HuH-7 (cell line): ENCODE measurements around the gene MUC4.
"Not testable (repeated sequence)": the region's sequence is repeated elsewhere in the genome, so short reads cannot be mapped to it uniquely, and the experiment has no call there.

Source experiments
- DNase-seq: peaks from one replicate; pipeline ENCODE4 v3.0.0; 2011; ENCODE audit warnings: low spot score

The MUC4 gene

GRCh38 chr3:195715134-195715533, 96.6 kb downstream of the MUC4 start:
- no peak for DNase-seq

DNA sequence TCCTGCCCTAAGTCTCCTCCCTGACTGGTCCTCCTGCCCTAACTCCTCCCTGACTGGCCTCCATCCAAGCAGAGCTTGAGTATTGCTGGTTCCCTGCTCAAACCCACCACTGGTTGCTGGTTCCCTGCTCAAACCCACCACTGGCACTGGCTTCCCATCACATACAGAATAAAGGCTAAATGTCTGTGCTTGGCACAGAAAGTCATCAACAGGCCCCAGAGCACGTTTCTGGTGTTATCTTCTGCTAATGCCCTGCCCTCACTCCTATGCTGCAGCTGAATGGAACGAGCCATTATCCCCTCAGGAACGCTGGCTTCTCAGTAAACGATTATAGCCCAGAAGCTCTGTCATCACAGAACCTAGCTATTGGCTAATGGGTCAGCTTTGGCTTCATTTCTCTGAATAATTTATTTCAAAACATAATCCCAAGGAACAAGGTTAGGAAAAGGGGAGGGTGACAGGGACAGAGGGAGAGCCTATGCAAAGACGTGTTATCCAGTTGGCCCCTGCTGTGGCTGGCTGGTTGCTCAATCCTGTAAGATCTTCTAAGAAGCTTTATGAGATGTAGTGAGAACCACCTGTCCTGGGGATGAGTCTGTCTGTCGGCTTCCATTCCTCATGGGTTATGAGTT, 97.2 kb downstream of the MUC4 start:
- DNase-seq = no peak

GRCh38 chr3:195713150-195713549, 98.6 kb downstream of the MUC4 start:
- not testable (repeated sequence) for DNase-seq

GRCh38 chr3:195712535-195712910, 99.2 kb downstream of the MUC4 start:
- DNase-seq = not testable (repeated sequence)

GRCh38 chr3:195711813-195712534, 99.8 kb downstream of the MUC4 start:
- no peak for DNase-seq

DNA sequence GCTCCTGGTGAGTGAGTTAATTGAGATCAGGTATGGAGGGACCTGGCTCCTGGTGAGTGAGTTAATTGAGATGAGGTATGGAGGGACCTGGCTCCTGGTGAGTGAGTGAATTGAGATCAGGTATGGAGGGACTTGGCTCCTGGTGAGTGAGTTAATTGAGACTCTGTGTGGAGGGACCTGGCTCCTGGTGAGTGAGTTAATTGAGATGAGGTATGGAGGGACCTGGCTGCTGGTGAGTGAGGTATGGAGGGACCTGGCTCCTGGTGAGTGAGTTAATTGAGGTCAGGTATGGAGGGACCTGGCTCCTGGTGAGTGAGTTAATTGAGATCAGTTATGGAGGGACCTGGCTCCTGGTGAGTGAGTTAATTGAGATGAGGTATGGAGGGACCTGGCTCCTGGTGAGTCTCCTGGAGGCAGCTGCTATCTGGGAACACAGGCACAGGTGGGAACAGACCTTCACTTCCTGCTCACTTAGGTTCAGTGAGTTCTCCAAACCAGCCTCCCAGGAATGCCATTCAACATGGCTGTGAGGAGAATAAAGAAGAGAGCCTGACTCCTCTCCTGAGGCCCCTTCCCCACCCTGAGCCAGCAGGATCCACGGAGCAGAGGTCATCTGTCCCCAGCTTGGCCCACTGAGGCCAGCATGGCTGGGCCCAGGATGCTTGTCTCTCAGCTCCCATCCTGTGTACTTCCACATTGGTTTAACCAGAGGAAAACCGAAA, 100.5 kb downstream of the MUC4 start:
- not testable (repeated sequence) for DNase-seq

DNA sequence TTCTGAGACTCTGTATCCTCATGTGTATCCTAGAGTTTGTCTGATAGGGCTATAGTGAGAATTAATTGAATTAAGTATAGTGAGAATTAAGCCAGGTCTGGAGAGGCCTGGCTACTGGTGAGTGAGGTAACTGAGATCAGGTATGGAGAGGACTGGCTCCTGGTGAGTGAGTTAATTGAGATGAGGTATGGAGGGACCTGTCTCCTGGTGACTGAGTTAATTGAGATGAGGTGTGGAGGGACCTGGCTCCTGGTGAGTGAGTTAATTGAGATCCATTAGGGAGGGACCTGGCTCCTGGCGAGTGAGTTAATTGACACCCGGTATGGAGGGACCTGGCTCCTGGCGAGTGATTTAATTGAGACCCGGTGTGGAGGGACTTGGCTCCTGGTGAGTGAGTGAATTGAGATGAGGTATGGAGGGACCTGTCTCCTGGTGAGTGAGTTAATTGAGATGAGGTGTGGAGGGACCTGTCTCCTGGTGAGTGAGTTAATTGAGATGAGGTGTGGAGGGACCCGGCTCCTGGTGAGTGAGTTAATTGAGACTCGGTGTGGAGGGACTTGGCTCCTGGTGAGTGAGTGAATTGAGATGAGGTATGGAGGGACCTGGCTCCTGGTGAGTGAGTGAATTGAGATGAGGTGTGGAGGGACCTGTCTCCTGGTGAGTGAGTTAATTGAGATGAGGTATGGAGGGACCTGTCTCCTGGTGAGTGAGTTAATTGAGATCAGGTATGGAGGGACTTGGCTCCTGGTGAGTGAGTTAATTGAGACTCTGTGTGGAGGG, 101.4 kb downstream of the MUC4 start:
- not testable (repeated sequence) for DNase-seq

GRCh38 chr3:195709676-195710085, 102.0 kb downstream of the MUC4 start:
- no peak for DNase-seq

DNA sequence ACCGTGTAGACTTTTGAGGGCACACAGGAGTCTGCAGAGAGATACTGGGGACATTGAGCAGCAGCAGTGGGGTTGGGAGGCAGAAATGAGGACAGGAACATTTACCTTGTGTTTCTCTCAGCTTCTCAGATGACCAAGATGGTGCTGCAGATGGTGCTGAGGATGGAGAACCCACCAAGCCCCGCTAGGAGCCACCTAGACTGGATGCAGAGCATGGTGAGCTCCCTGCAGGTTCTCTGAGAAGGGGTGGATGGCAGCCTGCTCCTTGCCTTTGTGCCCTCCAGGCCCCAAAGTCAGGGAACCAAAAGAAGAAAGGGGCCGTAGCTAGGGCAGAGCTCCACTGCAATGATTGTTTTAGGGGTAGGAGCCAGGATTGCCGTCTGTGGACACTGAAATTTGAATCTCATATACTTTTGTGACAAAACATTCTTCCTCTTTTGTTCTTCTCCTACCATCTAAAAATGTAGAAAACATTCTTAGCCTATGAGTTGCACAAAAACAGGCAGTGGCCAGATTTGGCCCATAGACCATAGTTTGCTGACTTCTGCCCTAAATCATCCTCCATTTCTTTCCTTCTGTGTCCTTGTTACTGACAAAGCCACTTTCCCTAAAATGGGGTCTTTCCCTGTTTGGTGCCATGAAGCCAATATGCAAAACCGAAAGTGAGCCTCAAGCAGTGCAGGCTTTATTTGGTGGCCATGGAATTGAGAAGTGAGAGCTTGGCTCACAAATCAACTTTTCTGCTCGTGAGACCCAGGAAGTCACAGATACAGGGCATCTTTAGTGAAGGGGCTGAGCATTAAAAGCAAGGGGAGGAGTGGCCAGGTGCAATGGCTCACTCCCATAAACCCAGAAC, 102.9 kb downstream of the MUC4 start:
- DNase-seq = no peak

DNA sequence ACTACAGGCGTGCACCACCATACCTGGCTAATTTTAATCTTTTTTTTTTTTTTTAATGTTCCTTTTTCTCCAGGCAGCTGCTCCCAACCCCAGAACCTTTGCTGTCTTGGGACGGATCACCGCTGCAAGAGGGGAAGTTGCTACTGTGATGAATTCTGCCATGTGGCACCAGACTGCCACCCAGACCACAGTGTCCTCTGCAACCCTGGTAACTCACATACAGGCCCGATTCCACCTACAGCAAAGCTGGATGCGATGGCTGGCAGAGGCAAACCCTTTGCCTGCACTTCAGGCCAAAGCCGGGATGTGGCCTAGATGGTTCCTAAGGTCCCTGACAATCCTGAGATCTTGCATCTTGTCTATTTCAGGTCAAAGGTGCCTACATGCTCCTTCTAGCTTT, 103.7 kb downstream of the MUC4 start:
- DNase-seq = no peak

- DNase-seq = no peak
Observed at GRCh38 chr3:195705081-195705991, 106.4 kb downstream of the MUC4 start.

- DNase-seq = no peak
Observed at GRCh38 chr3:195704433-195704999, 107.2 kb downstream of the MUC4 start.

GRCh38 chr3:195703776-195704175, 108.0 kb downstream of the MUC4 start:
- DNase-seq = no peak

DNA sequence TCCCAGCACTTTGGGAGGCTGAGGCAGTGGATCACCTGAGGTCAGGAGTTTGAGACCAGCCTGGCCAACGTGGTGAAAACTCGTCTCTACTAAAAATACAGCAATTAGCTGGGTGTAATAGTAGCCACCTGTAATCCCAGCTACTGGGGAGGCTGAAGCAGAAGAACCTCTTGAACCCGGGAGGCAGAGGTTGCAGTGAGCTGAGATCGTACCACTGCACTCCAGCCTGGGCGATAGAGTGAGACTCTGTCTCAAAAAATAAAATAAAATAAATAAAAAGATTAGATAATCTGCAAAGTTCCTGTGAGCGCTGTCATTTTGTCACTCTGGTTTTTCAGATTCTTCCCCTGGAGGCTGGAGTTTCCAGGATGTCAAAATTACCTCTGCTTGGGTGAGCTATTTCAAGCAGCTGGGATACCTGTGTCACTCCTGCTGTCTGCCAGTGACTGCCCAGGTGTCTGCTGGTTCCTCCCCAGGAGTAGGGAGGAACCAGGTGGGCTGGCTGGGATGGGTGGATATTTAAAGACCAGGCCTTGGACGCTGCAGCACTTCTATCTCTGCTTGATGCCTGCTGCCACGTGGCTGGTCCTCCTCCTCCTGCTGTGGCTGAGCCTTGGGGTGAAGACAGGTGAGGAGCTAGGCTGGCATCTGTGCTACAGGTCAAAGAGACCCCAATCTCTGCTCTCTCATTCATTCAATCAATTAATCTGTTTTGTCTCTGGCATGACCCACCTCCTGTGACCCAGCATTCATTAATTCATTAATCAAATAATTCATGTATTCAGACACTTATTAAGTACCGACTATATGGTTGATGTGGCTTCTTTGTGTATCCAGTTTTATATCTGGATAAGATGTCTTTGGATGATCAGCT, 110.5 kb downstream of the MUC4 start:
- DNase-seq = no peak

- no peak for DNase-seq
Observed at GRCh38 chr3:195700319-195700718, 111.4 kb downstream of the MUC4 start.

DNA sequence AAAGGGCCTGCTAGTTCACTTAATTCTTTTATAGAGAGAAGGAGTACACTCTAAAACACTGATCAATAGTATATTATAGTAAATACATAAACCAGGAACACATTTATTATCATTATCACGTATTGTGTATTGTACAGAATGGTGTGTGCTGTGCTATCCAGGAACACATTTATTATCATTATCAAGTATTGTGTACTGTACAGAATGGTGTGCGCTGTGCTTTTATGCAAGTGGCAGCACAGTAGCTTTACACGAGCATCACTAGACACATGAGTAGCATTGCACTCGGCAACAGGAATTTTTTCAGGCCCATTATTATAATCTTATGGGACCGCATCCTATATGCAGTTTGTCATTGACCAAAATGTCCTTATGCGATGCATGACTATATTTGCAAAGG, 111.9 kb downstream of the MUC4 start:
- no peak for DNase-seq

GRCh38 chr3:195699388-195699771, 112.3 kb downstream of the MUC4 start:
- no peak for DNase-seq

DNA sequence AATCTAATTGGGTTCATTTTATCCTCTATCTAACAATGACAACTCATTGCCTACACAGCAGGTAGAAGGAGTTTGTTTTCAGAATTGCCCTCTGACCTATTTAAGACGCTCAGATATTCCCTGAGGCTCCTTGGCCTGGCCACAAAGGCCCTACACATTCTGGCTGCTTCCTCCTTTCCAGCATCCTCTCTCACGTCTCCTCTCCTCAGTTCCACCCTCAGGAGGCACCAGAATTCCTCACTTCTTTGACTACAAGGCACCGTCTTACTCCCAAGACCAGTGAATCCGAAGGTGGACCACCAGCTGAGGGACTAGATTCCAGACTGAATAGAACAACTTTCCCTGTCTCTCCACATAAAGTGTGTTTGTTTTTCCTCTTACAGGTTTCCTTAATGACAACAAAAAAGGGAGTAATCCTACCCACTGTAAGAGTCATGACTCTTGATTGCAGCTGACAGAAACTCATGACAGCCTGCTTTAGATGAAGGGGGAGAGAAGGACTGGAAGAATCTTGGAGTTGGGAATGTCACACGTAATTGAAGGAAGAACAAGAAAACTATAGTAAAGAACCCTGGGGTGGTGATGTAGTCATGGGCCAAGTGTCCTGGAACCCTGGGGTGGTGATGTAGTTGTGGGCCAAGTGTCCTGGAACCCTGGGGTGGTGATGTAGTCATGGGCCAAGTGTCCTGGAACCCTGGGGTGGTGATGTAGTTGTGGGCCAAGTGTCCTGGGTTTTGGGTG, 112.9 kb downstream of the MUC4 start:
- DNase-seq = no peak

- DNase-seq = no peak
Observed at GRCh38 chr3:195698325-195698646, 113.4 kb downstream of the MUC4 start.
